ENCODE results near the gene LSM7.

- TF ChIP-seq CTCF (conservative IDR thresholded peaks at IDR 0.05; ENCODE audit: low read depth, low read length) (no peak), EZH2 (IDR thresholded peaks at IDR 0.05; ENCODE audit: borderline replicate concordance, low read depth, low read length, poor library complexity, severe bottlenecking) (no peak)
Measured at GRCh38 chr19:2315121-2315817, 13.1 kb downstream of the LSM7 start.
